Frontal cortex (tissue), 4 donors: ENCODE data around the gene STX19. TPM values are rescaled to one million over a fixed set of nuclear protein-coding genes. Genes with fewer than 3 reads are reported as not detected.

Experiments used
- DNase-seq, 2 donors: peaks; one replicate each; pipeline ENCODE4 v3.0.0; 2012; ENCODE audit warnings: low spot score in 2 of 2
- FAIRE-seq: peaks from 2 replicates; lab custom pipeline; 2012; peaks lifted over from hg19 to GRCh38; lab: Jason Lieb, UNC
- total RNA-seq: library from RNA; depleted of rRNA; stranded (reverse); fragments of >200 nt; gene quantifications from one replicate; pipeline ENCODE4 v1.2.3, GENCODE V29; 2014
- donor health status: control.
- donor health status: control.
- donor health status: control.

Gene STX19, protein sequence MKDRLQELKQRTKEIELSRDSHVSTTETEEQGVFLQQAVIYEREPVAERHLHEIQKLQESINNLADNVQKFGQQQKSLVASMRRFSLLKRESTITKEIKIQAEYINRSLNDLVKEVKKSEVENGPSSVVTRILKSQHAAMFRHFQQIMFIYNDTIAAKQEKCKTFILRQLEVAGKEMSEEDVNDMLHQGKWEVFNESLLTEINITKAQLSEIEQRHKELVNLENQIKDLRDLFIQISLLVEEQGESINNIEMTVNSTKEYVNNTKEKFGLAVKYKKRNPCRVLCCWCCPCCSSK
- total RNA-seq = not detected

DNA sequence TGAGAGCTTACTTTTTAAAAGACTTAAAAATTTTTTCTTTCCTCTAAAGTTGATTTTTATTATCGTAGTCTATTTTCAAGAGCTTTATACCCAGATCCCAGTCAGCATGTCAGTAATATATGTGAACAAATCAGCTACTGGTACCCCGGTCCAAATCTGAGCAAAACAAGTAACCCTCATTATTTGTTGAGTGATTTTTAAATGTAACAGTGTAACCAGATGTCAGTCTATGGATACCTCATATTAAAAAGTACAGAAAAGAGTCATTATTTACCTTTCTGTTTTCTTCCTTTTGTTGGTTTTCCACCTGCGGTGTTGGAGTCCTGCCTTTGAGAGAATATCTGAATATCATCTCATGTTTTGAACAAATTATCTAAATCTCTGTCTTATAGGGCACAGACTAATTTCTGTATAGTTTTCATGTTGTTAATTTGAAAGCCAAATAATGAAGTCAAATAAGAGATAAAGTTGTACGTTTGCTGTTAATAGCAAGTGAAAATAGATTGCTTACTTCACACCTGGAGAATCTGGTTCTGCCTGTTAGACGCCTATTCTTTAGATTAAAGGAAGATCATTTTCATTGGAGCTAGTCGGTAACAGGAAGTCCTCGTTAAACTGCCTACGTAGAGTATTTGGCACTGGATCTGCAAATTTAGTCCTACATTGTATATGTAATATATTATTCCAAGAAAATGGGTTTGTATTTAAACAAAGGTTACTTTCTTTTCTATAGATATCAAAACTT lies at the start of gene STX19:
STX19 (minus strand) TSS at position 505 of the 745 bp plus-strand sequence. CDS start 13,328 bp downstream, outside the sequence.
- DNase-seq (no peak), FAIRE-seq (no peak)

DNA sequence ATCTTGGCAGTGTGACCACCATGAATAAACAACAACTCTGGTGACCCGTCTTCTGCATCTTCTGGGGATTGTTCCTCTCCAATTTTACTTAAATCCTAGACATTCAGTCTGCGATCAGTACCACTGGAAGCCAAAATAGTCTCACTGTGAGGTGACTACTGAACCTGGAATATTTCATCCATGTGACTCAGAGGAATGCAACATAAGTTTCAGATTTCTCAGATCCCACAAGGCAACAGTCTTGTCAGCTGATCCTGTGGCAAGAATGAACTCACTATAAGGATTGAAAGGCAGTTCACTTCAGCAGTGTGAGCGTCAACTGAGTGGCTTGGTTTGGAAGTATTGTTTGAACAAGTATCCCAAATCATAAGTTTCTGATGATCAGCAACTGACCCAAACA lies 47.7 kb upstream of the STX19 start:
- DNase-seq (no peak), FAIRE-seq (no peak)

DNA sequence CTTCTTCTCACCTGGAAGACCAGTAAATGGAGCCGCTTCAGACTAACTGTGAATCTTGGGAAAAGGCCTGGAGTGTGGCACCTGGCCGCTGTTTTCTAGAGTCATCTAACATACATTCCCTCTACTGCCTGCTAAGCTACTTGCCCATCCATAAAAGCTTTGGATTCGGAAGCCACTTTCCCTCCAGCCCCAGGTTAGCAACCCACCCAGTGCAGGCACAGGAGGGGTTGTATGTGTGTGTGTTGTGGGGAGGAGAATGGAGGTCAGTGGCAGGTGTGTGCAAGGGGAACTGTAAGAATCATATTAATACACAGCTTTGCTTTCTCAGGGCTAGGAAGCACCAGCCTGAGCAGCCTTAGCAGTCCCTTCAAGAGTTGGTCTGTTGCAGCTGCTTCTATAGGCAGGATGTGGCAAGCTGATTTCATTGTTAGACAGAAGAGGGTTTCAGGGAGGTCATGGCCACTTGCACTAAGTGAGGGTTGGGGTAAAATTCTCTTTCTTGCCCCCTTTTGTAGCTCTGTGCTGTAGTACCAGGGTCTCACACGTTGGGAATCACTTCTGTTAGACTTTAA lies 43.4 kb upstream of the STX19 start:
- no peak for FAIRE-seq
- no peak for DNase-seq

DNA sequence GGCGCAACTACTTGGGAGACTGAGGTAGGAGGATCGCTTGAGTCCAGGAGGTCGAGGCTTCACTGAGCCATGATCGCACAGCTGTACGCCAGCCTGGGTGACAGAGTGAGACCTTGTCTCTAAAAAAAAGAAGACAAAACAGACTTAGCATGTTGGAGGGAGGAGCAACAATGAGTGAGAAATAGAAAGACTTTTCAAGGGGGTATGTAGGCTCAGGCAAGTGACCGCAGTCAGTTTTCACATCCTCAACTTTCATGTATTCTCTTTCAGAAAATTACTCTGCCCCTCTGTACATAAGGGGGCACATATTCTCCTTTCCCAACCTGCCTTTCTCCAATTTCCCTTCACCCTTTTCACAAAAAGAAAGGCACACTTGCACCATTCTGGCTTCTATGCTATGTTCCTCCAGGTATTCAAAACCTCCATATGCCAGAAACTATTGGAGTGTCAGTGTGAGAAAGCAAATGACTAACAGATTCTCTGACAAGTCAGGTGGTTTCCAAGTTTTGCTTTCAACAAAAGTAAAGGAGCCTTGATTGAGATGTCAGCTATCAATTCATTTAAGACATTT lies 42.0 kb upstream of the STX19 start:
- FAIRE-seq (no peak), DNase-seq (no peak)

- FAIRE-seq (peak; percentile 89), DNase-seq (peak in 1 of 2 donors; percentile 6)
Observed at GRCh38 chr3:94069194-94069813, 40.9 kb upstream of the STX19 start.

DNA sequence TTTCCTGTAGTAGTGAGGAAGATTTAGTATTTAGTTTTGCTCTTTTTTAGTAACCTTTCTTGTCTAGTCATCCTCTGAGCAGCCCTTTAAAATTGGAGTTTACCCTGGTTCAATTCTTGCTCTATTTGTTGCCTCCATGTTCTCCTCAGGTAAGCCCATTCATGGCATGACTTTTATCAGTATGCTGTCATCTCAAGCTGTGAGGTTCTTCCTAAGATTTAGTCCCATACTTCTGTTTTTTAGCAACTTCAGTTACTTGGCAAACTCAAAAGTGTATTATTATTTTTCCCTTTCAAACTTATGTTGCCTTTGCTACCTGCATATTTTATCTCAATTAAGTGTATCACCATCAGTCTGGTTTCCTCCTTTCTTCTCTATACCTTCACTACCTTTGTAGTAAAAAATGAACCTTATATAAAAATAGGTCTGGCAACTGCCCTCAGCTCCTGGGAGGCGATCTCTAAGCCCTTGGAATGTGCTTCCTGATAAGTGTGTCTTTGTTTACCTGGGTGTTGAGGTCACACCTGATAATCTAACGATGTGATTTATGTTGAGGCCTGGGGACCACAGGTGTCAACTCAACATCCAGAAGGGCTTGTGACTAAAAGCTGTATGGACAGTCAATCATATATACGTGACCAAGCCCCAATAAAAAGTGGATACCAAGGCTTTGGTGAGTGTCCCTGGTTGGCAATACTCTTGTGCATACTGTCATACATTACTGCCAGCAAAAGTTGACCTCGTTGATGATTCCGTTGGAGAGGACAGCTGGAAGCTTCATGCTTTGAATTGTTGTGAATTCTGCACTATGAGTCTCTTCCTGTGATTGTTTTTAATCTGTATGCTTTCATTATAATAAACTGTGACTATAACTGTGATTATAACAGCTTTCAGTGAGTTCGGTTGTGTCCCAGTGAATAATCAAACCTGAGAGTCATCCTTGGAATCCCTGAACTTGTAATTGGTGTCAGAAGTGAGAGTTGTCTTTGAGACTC lies 38.4 kb upstream of the STX19 start:
- DNase-seq = no peak
- no peak for FAIRE-seq

GRCh38 chr3:94065819-94066480 lies 37.6 kb upstream of the STX19 start:
- FAIRE-seq = no peak

DNA sequence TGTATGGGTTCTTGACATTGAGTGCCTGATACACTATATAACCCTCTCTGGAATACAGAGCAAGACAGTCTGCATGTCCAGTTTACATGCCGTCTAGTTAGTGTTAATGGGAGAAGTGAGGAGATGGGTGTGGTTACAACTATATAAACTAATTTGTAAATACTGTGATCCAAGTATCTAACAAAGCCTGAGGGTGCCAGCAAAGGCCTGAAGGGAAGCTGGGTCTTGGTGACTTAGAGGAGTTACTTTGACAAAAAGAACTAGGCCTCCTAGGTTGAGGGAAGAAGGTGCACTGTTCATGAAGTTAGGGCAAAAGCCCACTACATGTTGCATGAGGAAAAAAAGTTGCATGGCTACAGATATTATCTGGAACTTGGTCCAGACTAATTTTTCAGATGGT lies 36.7 kb upstream of the STX19 start:
- no peak for DNase-seq
- FAIRE-seq = no peak

More at GRCh38 chr3:94065819-94066480, 37.6 kb upstream of the STX19 start:
- DNase-seq = no peak

- no peak for DNase-seq
- no peak for FAIRE-seq
Observed at GRCh38 chr3:94064243-94064860, 36.0 kb upstream of the STX19 start.

GRCh38 chr3:94063496-94064119 lies 35.2 kb upstream of the STX19 start:
- FAIRE-seq = no peak

DNA sequence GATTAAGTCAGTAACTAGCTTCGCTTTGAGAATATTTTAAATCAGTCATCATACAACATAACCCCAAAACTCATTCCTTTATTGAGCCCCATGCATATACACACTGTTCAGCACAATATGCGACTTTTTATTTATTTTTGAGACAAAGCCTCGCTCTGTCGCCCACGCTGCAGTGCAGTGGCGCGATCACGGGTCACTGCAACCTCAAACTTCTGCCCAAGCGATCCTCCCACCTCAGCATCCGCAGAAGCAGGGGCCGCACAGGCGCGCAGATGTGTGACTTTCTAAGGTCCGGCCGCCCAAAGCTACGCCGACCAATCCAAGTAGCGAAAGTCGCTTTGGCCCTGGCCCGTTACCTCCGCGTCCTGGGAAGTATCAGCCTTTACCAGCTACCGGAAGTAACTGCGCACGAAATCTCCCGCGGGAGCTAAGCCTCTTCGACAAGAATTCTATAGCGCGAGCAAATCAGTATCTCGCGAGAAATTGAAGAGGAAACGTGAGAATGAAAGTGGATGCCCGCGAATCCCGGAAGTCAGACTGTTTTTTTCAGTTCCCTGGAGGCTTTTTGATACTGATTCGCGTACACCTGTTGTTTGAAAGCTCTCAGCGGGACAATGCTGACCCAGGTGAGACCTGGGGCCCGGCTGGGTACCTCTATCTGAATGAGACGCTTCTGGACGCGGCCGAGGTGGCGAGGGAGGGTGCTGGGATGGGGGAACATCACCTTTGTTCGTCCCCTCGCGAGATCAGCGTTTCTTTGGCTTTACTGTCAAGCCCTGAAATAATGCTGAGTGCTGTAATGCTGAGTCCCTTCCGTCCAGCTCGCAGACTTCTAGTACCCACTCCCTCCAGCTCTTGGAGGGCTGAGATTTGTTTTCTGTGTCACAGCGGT lies 34.4 kb upstream of the STX19 start, which contains the start of the genes DHFR2 and NSUN3:
DHFR2 (minus strand) TSS at position 404 of the 892 bp plus-strand sequence. CDS start 1,405 bp downstream, outside the sequence.
NSUN3 (plus strand) TSS at position 549 of the 892 bp plus-strand sequence; CDS start at position 615, 66 bp downstream.
- DNase-seq = peak; percentile 20 to 63
- no peak for FAIRE-seq

More at GRCh38 chr3:94063496-94064119, 35.2 kb upstream of the STX19 start:
- DNase-seq = no peak

DNA sequence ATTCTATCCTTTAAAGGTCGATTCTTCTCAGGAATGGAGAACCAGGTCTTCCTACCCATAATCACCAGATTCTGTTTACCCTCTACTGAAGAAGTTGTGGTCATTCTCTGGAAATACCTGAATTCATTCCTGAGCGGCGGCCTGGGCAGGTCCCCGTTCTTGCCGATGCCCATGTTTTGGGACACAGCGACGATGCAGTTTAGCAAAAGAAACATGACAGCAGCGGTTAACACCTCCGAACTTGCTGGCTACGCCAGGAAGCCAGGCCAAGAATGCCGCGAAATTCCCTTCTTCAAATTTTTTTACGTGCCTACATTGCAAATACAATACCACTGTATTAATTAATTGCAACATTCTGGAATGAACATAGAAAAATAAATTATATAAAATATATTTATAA lies 32.9 kb upstream of the STX19 start:
- no peak for FAIRE-seq
- DNase-seq = no peak

DNA sequence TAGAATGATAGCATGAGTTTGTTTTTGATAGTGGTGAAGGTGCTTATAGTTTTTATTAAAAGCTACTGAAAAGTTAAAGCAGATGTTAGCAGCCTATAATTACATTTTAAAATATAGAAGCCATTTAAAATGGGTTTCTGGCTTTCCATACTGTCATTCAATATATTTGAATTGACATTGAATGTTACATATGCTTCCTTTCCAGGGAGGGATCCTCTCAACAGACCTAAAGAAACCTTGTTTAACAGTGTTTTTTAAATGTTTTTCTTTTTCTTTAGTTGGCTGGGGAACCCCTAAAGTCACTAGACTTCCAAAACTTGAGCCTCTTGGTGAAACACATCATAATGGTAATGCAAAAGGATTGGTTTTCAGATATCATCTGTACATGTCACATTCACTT lies 22.1 kb upstream of the STX19 start:
- no peak for FAIRE-seq
- no peak for DNase-seq

GRCh38 chr3:94049267-94049666 lies 20.9 kb upstream of the STX19 start:
- DNase-seq = no peak
- FAIRE-seq = peak; percentile 48

GRCh38 chr3:94046533-94046932 lies 18.1 kb upstream of the STX19 start:
- no peak for FAIRE-seq
- DNase-seq = no peak
